Mucosa of stomach (tissue), 1 donor: Measurements from ENCODE around the gene GABRB1.

Experiments
- H3K27me3 ChIP-seq: one replicate; pipeline ENCODE4 v1.7.0; 2013; ENCODE audit warnings: mild to moderate bottlenecking, low read length; ENCODE audit not compliant: control insufficient read depth, insufficient read depth
- H3K36me3 ChIP-seq: one replicate; pipeline ENCODE4 v1.7.0; 2013; ENCODE audit warnings: low read length; ENCODE audit not compliant: control insufficient read depth, insufficient read depth
- H3K4me1 ChIP-seq: one replicate; pipeline ENCODE4 v1.7.0; 2013; ENCODE audit warnings: mild to moderate bottlenecking, low read length; ENCODE audit not compliant: control insufficient read depth, insufficient read depth
- H3K4me3 ChIP-seq: one replicate; pipeline ENCODE4 v1.7.0; 2013; ENCODE audit warnings: low read length
- H3K9ac ChIP-seq: one replicate; pipeline ENCODE4 v1.7.0; 2013; ENCODE audit warnings: mild to moderate bottlenecking, low read length, moderate library complexity
- H3K9me3 ChIP-seq: one replicate; pipeline ENCODE4 v1.7.0; 2013; ENCODE audit warnings: mild to moderate bottlenecking, low read length, moderate library complexity; ENCODE audit not compliant: control insufficient read depth
- donor health status: Pancreatic carcinoma.

GABRB1 gene

DNA sequence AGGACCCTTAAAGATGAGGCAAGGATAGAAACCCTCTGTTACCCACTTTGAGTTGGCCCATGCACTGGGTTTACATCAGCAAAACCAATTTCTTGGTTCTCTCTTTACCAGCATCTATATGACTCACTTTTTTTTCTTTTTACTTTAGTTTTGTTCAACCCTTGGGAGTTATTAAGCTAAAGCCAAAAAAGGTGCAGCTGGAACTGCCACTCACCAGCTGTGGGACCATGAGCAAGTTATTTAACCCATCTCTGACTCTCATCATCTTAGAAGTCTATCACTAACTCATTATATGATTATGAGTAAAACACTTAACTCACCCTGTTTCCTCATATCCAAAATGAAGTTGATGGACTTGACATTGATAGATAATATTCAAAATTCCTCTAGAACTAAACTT lies 53.4 kb downstream of the GABRB1 start:
- H3K9ac ChIP-seq: no peak overlapping the region
- no peaks in the 10 kb centered on the region for H3K36me3 ChIP-seq
- no peaks in the 10 kb centered on the region for H3K9me3 ChIP-seq
- no peaks in the 10 kb centered on the region for H3K4me1 ChIP-seq
- no peak overlapping the region for H3K4me3 ChIP-seq
- no peaks in the 10 kb centered on the region for H3K27me3 ChIP-seq

DNA sequence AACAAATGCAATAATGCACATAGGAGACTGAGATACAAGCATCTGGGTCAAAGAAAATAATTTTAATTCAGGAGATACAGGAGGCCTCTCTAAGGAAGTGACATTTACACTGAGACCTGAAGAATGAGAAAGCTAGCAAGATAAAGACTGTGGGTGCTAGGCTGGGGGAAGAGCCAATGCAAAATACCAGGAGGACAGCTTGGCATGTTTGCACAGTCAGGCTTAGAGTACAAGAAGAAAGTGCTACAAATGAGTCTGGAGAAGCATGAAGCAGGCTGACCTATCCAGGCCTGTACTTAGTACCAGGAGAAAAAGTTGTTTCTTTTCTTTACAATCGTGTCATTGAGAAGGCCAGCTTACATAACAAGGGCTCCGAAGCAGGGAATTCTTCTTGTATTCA lies 56.9 kb downstream of the GABRB1 start:
- Histone ChIP-seq H3K9me3 (no peaks in the 10 kb centered on the region), H3K36me3 (no peaks in the 10 kb centered on the region), H3K9ac (no peak overlapping the region), H3K4me3 (no peak overlapping the region), H3K4me1 (no peaks in the 10 kb centered on the region), H3K27me3 (no peaks in the 10 kb centered on the region)

DNA sequence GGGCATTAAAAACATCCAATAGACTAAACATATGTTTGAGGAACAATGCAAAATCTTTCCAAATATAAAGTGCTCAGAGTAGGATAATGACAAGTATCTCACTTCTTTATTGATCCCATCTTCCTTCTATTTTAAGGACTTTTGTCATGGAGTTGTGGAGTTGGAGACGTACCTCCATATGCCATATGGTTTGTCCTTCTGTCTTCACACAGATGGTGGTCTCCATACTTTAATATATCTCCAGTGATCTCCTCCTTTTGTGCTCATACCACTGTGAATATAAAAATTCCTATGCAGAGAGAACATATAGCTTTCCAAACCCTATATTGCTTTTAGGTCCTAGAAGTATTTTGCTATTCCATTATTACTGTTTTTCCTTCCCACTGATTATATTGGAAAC lies 64.5 kb downstream of the GABRB1 start:
- Histone ChIP-seq H3K9me3 (no peaks in the 10 kb centered on the region), H3K36me3 (no peaks in the 10 kb centered on the region), H3K4me3 (no peak overlapping the region), H3K4me1 (no peaks in the 10 kb centered on the region), H3K9ac (no peak overlapping the region), H3K27me3 (no peaks in the 10 kb centered on the region)

DNA sequence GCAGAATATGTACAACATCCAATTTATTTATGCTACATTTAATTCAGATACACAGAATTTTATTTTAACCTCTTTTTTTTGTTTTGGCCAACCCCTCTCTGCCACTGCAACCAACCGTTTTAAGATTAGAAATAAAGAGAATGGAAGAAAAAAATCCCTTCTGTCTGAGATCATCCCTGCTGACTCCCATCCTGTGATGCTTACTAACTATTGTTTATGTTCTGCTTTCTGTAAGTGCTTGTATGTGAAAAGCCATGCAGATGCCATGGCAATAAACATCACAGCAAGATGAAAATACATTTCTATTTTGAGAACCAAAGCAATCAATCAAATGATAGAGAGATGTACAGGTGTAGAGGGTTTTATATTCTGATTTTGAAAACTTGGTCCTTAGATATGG lies 70.1 kb downstream of the GABRB1 start:
- H3K4me3 ChIP-seq: no peak overlapping the region
- no peaks in the 10 kb centered on the region for H3K4me1 ChIP-seq
- H3K36me3 ChIP-seq: no peaks in the 10 kb centered on the region
- no peaks in the 10 kb centered on the region for H3K9me3 ChIP-seq
- H3K9ac ChIP-seq: no peak overlapping the region
- H3K27me3 ChIP-seq: no peaks in the 10 kb centered on the region

DNA sequence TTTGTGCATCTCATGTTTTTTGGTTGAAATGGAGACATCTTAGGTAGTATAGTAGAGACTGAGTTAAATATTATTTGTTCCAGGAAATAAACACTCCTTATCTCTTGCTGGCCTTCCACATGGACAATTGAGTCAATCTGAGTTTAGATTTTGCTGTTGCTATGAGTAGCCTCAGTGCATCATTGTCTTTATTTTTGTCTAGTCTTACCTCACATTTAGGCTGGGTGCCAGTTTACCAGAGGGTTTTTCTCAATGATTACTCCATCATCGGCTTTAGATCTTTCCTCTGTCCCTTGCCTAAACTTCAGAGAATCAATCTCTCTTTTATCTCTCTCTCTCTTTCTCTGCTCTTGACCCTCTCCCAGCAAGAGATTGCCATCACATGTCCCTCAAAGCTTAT lies 73.6 kb downstream of the GABRB1 start:
- H3K36me3 ChIP-seq: no peaks in the 10 kb centered on the region
- H3K27me3 ChIP-seq: no peaks in the 10 kb centered on the region
- no peak overlapping the region for H3K4me3 ChIP-seq
- no peak overlapping the region for H3K9ac ChIP-seq
- no peaks in the 10 kb centered on the region for H3K4me1 ChIP-seq
- no peaks in the 10 kb centered on the region for H3K9me3 ChIP-seq

DNA sequence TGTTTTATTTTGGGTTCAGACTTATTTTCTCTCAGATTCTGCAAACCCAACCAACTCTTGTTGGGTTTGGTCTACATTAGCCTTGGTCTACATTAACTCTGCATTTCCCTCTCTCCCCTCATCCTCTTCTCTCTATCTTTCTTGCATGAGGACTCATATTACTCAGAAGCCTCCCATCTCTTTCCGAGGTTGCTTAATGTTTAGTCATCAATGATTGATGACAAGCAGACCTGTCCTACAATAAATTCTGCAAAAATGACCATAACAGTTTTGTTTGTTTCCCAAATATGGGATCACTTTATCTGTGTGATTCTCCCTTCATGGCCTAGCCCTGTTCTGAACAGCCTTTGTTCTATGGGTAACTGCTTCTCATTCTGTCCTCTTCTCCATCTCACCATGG lies 75.2 kb downstream of the GABRB1 start:
- H3K9me3 ChIP-seq: no peaks in the 10 kb centered on the region
- H3K4me3 ChIP-seq: no peak overlapping the region
- no peaks in the 10 kb centered on the region for H3K36me3 ChIP-seq
- H3K27me3 ChIP-seq: no peaks in the 10 kb centered on the region
- no peak overlapping the region for H3K9ac ChIP-seq
- H3K4me1 ChIP-seq: no peaks in the 10 kb centered on the region

DNA sequence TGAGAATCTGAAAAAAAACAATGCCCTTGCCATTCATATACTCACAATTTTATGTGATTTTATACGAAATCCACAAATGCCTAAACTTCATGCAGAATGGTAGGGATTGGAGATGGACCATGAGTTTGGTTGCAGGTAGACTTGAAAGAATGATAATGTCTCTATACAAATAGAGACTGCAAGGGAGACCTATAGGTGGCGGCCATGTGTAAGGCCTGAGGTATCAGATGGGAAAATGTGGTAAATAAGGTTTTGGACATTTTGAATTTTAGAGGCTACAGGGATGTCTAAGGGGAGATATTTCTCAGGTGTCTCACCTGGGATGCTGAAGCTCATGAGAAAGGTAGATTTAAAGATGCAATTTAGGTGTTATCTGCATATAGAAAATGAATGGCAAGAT lies 78.0 kb downstream of the GABRB1 start:
- Histone ChIP-seq H3K36me3 (no peaks in the 10 kb centered on the region), H3K9me3 (no peaks in the 10 kb centered on the region), H3K27me3 (no peaks in the 10 kb centered on the region), H3K4me3 (no peak overlapping the region), H3K9ac (no peak overlapping the region), H3K4me1 (no peaks in the 10 kb centered on the region)

DNA sequence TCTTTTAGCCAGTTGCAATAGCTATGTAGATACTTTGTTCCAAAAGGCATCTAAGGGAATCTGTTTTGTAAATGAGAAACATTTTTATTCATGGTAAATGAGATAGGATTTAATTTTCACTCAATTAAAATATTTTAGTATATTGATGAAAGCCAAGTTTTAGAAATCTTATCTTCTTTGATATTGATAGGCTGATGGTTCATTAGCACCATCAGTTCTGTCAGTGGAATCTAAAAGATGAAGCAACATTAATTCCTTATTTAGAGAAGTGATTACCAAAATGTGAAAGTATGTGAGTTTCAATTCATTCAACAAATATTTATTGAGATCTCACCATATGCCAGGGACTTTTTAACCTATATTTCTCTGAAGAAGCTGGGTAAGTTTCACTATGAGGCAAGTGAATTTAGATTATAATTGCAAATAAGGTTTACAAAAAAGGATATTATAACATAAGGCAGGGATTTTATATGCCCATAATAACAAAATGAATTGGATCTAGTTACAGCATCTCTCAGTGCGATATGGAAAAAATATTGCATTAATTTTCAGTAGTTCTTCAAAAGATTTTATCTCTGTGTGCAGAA lies 79.3 kb downstream of the GABRB1 start:
- H3K36me3 ChIP-seq: no peaks in the 10 kb centered on the region
- H3K4me1 ChIP-seq: no peaks in the 10 kb centered on the region
- H3K9ac ChIP-seq: no peak overlapping the region
- no peaks in the 10 kb centered on the region for H3K9me3 ChIP-seq
- no peak overlapping the region for H3K4me3 ChIP-seq
- H3K27me3 ChIP-seq: no peaks in the 10 kb centered on the region

DNA sequence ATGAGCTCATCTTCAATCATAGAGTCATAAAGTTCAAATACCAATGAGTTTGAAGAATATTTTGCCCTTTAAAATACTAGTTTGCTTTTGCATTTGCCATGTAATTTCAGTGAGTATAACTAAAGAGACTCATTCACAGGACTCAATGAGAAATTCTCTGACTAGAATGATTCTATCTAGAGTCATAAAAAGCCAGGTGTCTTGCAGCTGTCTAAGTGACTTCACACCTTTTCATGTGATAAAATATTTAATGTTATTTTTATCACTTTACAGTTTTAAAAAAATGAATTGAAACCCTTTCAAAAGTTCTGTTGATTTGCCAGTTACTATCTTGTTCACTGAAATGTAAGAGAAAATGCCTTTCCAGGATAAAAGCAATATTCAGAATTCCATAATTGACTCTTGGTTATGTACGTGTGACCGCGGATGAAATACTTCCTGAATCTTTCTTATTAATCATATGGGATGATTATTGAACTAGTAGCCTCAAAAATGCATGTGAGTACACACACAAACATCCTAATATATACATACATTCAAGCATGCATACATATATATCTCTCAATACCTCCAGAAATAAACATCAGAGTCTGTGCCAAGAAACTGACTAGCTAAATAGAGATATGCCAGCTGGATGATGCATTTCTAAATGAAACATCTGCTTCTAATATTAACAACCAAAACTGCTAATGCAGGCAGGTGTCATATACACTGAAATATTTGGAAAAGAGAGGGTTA lies 87.0 kb downstream of the GABRB1 start:
- H3K36me3 ChIP-seq: no peaks in the 10 kb centered on the region

DNA sequence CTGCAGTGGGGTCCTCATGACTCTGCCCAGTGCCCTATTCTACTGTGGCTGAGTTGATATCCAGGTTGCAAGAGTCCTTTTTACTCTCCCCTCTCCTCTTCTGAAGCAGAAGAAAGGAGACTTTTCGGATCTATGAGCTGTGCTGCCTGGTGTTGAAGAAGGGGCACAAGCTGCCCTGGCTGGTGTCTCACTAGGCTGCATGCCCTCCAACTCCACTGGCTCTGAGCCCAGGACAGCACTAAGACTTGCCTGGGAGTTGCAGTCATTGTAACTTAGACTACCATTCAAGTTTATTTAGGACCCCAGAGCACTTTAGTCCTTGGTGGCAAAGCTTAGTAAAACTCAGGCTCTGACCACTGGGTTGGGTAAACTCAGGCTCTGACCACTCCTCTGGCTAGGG lies 89.4 kb downstream of the GABRB1 start:
- H3K4me1 ChIP-seq: no peaks in the 10 kb centered on the region
- no peaks in the 10 kb centered on the region for H3K36me3 ChIP-seq
- H3K4me3 ChIP-seq: no peak overlapping the region
- H3K9me3 ChIP-seq: no peaks in the 10 kb centered on the region
- H3K9ac ChIP-seq: no peak overlapping the region
- H3K27me3 ChIP-seq: no peaks in the 10 kb centered on the region

More for the DNA sequence above, 87.0 kb downstream of the GABRB1 start:
- H3K4me1 ChIP-seq: no peaks in the 10 kb centered on the region
- no peaks in the 10 kb centered on the region for H3K9me3 ChIP-seq
- H3K27me3 ChIP-seq: no peaks in the 10 kb centered on the region
- no peak overlapping the region for H3K9ac ChIP-seq
- no peak overlapping the region for H3K4me3 ChIP-seq

DNA sequence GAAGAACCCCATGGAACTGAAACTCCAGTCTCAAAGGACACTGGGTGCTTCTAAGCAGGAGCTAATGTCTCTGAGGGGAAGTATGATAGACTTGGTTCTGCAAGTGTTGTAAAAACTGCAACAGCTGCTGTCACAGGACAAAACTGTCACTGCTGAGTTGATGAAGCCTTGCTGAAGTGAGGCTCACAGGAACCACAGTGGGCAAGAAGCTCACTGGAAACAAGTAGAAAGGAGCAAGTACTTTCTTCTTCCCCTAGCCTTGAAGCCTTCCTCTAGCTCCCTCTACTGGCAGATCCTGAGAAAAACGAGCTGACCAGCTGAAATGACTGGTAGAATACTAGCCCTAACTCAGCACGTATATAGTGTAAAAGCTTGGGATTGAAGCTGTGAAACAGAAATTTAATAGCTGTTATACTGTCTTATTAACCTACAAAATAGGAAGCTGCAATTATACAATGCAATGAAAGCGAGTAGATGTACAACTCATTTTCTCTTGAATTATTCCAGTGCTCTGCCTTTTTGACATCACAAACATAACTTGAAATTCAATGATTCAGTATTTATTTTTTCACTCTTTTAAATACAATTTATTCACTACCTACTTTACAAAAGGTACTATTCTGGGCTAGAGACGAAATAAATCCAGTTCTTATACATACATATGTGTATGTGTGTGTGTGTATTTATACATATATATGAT lies 91.4 kb downstream of the GABRB1 start:
- H3K4me1 ChIP-seq: no peaks in the 10 kb centered on the region
- no peak overlapping the region for H3K9ac ChIP-seq
- H3K36me3 ChIP-seq: no peaks in the 10 kb centered on the region
- no peaks in the 10 kb centered on the region for H3K27me3 ChIP-seq
- no peak overlapping the region for H3K4me3 ChIP-seq
- no peaks in the 10 kb centered on the region for H3K9me3 ChIP-seq

DNA sequence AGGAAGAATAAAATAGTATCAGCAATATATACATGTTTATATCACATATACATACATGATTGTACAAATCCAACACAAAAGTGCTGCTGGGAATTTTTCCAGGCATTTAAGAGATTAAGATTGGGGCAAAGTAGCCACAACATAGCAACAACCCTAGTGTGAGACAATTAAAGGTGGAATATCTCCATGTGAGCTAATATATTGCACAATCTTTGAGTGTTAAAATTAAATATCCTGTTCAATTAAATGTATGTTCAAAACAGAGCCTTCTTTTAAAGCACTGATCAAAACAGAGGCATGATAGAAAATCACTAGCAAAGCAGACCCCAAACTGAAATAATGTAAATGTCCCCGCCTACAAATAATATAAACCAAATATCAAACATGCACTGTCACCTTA lies 97.6 kb downstream of the GABRB1 start:
- no peaks in the 10 kb centered on the region for H3K27me3 ChIP-seq

More for the DNA sequence above, 97.6 kb downstream of the GABRB1 start:
- no peak overlapping the region for H3K4me3 ChIP-seq
- no peak overlapping the region for H3K9ac ChIP-seq
- H3K4me1 ChIP-seq: no peaks in the 10 kb centered on the region
- no peaks in the 10 kb centered on the region for H3K9me3 ChIP-seq
- H3K36me3 ChIP-seq: no peaks in the 10 kb centered on the region
